Gastrocnemius medialis (tissue), 4 donors: Measurements from ENCODE around the gene MTHFD2.

Experiments used
- CTCF ChIP-seq, 5 experiments: fragments of 450-650 bp in 3 of 5; fragments of 200-600 bp in 2 of 5; sonication (generic) in 2 of 5; IDR thresholded peaks in 4 of 5; conservative IDR thresholded peaks in 1 of 5; 1 replicate in 4 of 5; 2 replicates in 1 of 5; pipeline ENCODE4 v1.5.1; 2016 to 2019; ENCODE audit warnings: antibody characterized with exemption in 5 of 5, mild to moderate bottlenecking in 3 of 5, moderate library complexity in 3 of 5
- POLR2A ChIP-seq, 2 donors: fragments of 450-650 bp; IDR thresholded peaks; one replicate each; pipeline ENCODE4 v1.6.1; 2017; ENCODE audit warnings: antibody characterized with exemption in 2 of 2, mild to moderate bottlenecking in 2 of 2, moderate library complexity in 2 of 2

DNA sequence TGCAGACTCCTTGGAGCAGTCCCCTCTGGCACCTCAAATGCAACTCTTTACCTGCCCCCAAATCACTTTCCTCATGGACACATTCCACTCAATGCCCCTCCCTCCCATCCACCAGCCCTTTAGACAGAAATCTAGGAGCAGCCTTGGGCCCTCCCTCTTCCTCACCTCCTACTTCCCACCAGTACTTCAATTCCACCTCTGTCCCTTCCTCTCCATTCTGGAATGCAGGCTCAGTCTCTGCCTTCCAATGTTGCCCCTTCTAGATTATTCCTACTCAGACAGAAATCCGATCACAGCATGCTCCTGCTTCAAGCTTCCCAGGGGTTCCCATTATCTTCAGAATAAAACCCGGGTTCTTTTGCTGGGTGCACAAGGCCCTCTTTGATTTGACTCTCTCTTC lies 62.1 kb downstream of the MTHFD2 start:
- TF ChIP-seq CTCF (IDR thresholded peaks at IDR 0.05 in 4 of 5, conservative IDR thresholded peaks at IDR 0.05 in 1 of 5) (no peak), POLR2A (IDR thresholded peaks at IDR 0.05) (no peak)
